Muscle of leg (tissue), 11 donors: ENCODE data around the gene NRIP1. TPM values are rescaled to one million over a fixed set of nuclear protein-coding genes. Genes with fewer than 3 reads are reported as not detected.

Experiments used
- DNase-seq: peaks from one replicate; pipeline ENCODE4 v3.0.0; 2013
- H3K27ac ChIP-seq: one replicate; pipeline ENCODE4 v1.5.1; 2013; ENCODE audit warnings: mild to moderate bottlenecking, low read length, control low read depth
- H3K27me3 ChIP-seq: one replicate; pipeline ENCODE4 v1.6.1; 2013; ENCODE audit warnings: low read length; ENCODE audit not compliant: control insufficient read depth, insufficient read depth
- H3K36me3 ChIP-seq: one replicate; pipeline ENCODE4 v1.6.1; 2013; ENCODE audit warnings: low read length; ENCODE audit not compliant: control insufficient read depth, insufficient read depth
- H3K4me1 ChIP-seq: one replicate; pipeline ENCODE4 v1.6.1; 2013; ENCODE audit warnings: low read length; ENCODE audit not compliant: control insufficient read depth, insufficient read depth
- H3K4me3 ChIP-seq: one replicate; pipeline ENCODE4 v1.5.1; 2013; ENCODE audit warnings: low read length, control low read depth
- H3K9me3 ChIP-seq: replicated peaks from 2 replicates; pipeline ENCODE4 v1.6.1; 2013; ENCODE audit warnings: low read depth, low read length; ENCODE audit not compliant: control insufficient read depth
- WGBS: methylation state at CpG from one replicate; pipeline ENCODE4 v1.1.5; 2013; ENCODE audit warnings: missing lambda C conversion rate; ENCODE audit not compliant: insufficient coverage; 5-methylcytosine and 5-hydroxymethylcytosine counted together
- polyA plus RNA-seq, 8 donors: library from polyadenylated mRNA; unstranded; fragments of 120-200 nt; gene quantifications; one replicate each; pipeline versions ENCODE4 v1.2.1 to v1.2.3, GENCODE V29; 2013; ENCODE audit warnings: inconsistent platforms in 1 of 8, low replicate concordance in 1 of 8; ENCODE audit not compliant: insufficient read length in 8 of 8, insufficient read depth in 1 of 8
- total RNA-seq: library from RNA; stranded (reverse); fragments of 120-200 nt; gene quantifications from one replicate; pipeline ENCODE4 v1.2.4, GENCODE V29; 2013

Gene NRIP1
- total and polyA plus RNA-seq, 9 donors = 28.6 to 75.4 (median 39.2) TPM

DNA sequence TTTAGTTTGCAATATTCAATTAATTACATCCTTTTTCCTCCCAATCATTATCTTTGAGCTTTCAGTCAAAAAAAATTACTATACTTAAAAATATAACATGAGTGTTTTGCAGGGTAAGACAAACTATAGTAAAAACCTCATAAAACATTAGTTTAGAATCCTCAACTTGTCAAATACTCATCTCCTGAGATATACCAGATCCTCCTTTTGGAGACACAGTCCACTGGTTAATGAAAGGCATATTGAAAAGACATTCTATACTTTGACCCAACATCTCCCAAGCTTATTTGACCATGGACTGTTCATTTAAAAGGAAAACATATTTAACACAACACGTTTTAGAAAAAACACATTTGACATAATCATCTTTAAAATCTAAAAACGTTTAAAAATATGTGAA, 52.8 kb downstream of the NRIP1 start:
- Histone ChIP-seq H3K4me1 (no peaks in the 10 kb centered on the region), H3K27ac (no peak overlapping the region), H3K36me3 (no peaks in the 10 kb centered on the region), H3K27me3 (no peaks in the 10 kb centered on the region), H3K9me3 (peaks cover 3% of the 10 kb centered on the region), H3K4me3 (no peak overlapping the region)
- no CpG with 5 or more reads among the region's 2 CpGs for WGBS
- DNase-seq = no peak

- H3K9me3 ChIP-seq = peaks cover 3% of the 10 kb centered on the region
- H3K4me1 ChIP-seq = no peaks in the 10 kb centered on the region
- H3K36me3 ChIP-seq = no peaks in the 10 kb centered on the region
- no peaks in the 10 kb centered on the region for H3K27me3 ChIP-seq
- 60% methylated on average over 2 of the region's 4 CpGs for WGBS
- H3K27ac ChIP-seq = no peak overlapping the region
- no peak overlapping the region for H3K4me3 ChIP-seq
- DNase-seq = no peak
Measured at GRCh38 chr21:15010645-15011044, 54.2 kb downstream of the NRIP1 start.

GRCh38 chr21:15009837-15010363, 54.9 kb downstream of the NRIP1 start:
- Histone ChIP-seq H3K4me3 (no peak overlapping the region), H3K9me3 (peaks cover 3% of the 10 kb centered on the region), H3K4me1 (peaks cover 2% of the 10 kb centered on the region), H3K27me3 (no peaks in the 10 kb centered on the region), H3K36me3 (no peaks in the 10 kb centered on the region), H3K27ac (no peak overlapping the region)
- DNase-seq = no peak
- no CpG with 5 or more reads among the region's 3 CpGs for WGBS

DNA sequence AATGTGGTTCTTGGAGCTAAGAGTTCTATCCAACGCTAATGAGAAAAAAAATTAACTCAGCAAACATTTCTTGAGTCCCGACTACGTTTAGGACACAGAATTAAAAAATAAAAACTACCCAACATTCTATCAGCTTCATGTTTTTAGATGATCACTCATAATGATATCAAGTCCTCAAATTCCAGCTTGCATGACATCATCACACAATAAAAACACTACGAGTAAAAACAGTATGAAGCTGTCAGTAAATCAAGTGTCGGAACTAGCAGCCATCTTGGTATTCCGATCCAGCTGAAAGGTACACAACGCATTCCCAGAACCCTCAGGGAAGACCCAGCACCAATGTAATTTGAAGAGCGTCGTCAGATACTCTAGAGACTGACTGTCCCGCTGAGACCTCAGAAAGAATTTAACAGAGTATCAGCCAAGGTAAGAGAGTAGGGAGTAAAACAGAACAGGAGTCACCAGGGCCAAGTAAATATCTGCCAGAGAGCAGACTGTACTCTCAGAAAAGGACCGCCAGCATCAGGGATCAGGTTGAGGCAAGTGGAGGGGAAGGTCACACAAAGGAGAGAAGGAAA, 57.0 kb downstream of the NRIP1 start:
- no peaks in the 10 kb centered on the region for H3K27me3 ChIP-seq
- no peak overlapping the region for H3K4me3 ChIP-seq
- no peak for DNase-seq
- 78% methylated on average over 4 of the region's 11 CpGs for WGBS
- peaks cover 6% of the 10 kb centered on the region for H3K4me1 ChIP-seq
- H3K27ac ChIP-seq = no peak overlapping the region
- no peaks in the 10 kb centered on the region for H3K36me3 ChIP-seq
- H3K9me3 ChIP-seq = peaks cover 3% of the 10 kb centered on the region

DNA sequence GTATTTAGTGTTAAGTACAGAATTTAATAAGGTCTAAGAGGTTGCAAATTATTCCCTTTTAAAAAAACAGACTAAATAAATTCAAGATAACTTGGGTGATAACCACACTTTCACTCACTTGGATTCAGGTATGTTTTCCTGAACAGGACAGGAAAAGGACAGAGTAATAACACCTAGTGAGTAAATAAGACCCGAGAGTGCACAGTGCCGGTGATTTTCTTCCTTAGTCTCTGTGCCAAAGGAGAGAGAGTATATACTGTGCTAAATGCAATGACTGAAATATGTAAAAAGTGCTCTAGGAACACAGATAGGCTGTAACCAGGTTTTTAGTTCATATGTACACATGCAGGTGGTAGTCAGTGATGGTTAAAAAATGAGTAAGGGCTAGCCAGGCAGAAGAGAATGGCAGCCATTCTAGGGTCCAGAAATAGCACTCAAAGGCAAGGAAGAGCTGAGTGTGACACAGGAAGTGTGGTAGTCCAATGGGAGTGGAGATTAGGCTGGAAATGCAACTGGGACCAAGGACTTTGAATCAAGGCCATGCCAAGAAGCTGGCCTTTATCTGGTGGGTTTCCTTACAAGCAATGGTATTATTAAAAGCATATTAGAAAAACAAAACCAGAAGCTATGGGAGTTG, 58.1 kb downstream of the NRIP1 start:
- H3K4me3 ChIP-seq = no peak overlapping the region
- no peak overlapping the region for H3K27ac ChIP-seq
- DNase-seq = no peak
- peaks cover 11% of the 10 kb centered on the region for H3K4me1 ChIP-seq
- 60% methylated on average over 1 of the region's 2 CpGs for whole genome bisulfite sequencing
- H3K36me3 ChIP-seq = no peaks in the 10 kb centered on the region
- H3K27me3 ChIP-seq = no peaks in the 10 kb centered on the region
- H3K9me3 ChIP-seq = peaks cover 3% of the 10 kb centered on the region

- Histone ChIP-seq H3K27ac (no peak overlapping the region), H3K9me3 (peaks cover 3% of the 10 kb centered on the region), H3K36me3 (no peaks in the 10 kb centered on the region), H3K4me1 (peaks cover 11% of the 10 kb centered on the region), H3K27me3 (no peaks in the 10 kb centered on the region), H3K4me3 (no peak overlapping the region)
- DNase-seq = peak; percentile 24
- 22% methylated on average over 4 of the region's 6 CpGs for WGBS
Measured at GRCh38 chr21:15005391-15005790, 59.4 kb downstream of the NRIP1 start.

DNA sequence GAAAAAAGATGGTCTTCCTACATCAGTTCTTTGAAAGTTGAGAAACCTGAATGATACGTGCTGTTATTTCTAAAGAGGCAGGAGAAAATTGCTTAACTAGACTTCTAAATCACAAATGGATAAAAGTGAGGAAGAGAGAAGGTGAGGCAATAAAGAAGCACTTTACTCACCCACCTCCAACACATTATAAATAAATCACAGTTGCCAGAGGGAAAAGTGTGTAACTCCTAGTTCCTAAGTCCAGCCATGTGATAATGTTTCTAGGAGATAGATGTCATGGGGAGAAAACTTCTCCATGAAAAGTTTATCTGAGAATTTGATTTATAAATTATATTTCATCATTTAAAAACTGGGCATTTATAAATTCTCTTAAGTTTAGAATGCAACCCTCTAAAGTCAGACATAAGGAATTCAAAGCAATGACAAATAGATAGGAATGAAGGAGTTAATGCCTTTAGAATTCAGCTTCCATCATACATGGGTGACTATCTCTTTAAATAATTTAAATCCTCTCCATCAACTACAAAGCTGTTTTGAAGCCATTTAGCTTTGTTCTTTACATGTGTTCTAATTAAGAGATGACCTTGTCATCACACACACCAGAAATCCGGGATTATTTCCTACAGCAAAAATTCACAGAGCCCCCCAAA, 60.0 kb downstream of the NRIP1 start:
- peaks cover 11% of the 10 kb centered on the region for H3K4me1 ChIP-seq
- H3K4me3 ChIP-seq = no peak overlapping the region
- WGBS = no CpG with 5 or more reads among the region's 2 CpGs
- peaks cover 3% of the 10 kb centered on the region for H3K9me3 ChIP-seq
- H3K27ac ChIP-seq = no peak overlapping the region
- no peak for DNase-seq
- H3K27me3 ChIP-seq = no peaks in the 10 kb centered on the region
- H3K36me3 ChIP-seq = no peaks in the 10 kb centered on the region

GRCh38 chr21:15003463-15004135, 61.2 kb downstream of the NRIP1 start:
- WGBS = no CpG with 5 or more reads among the region's 6 CpGs
- Histone ChIP-seq H3K4me1 (peaks cover 11% of the 10 kb centered on the region), H3K27ac (peak overlapping the region; percentile 10), H3K36me3 (no peaks in the 10 kb centered on the region), H3K4me3 (no peak overlapping the region), H3K9me3 (peaks cover 3% of the 10 kb centered on the region), H3K27me3 (no peaks in the 10 kb centered on the region)
- peak; percentile 73 for DNase-seq

DNA sequence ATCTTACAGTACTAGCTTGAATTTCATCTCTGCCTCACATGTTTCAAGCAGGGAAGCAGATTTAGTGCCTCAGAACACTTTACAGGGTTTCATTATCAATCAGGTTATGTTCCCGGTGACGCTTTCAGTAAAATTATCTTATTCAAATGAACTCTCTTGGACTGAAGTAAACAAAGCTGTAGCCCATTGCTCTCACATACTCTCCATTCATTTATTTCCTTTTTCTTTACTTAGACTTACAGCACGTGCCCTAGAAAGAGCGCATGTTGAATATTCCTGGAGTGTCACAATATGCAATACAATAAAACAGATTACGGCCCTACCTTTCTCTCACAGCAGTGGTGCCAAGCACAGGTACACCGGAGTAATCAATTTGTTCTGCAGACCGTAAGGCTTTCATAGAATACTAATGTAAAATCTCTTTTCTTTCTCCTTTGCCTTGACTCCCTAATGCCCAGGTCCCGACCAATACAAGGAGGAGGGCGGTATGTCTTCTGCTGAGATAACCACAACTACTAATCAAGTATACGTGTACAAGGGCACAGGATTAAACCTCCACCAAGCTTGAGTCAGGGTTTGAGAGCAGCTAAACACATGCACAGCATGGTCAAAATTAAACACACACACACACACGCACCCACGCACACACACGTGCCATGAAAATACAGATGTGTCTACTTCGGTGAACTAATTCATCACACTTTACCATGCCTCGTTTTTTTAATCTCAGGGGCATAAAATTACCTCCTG, 62.8 kb downstream of the NRIP1 start:
- Histone ChIP-seq H3K9me3 (no peaks in the 10 kb centered on the region), H3K4me1 (peaks cover 11% of the 10 kb centered on the region), H3K27ac (no peak overlapping the region), H3K4me3 (no peak overlapping the region), H3K27me3 (no peaks in the 10 kb centered on the region), H3K36me3 (no peaks in the 10 kb centered on the region)
- 58% methylated on average over 14 of the region's 15 CpGs for WGBS
- DNase-seq = no peak
